Activated CD4-positive, alpha-beta T cell treated with anti-CD3 and anti-CD28 coated beads, Interleukin-2, Interleukin-6, amounts not matched to agents 100 ng/mL and 50 ng/mL, durations not matched to agents 16 hours and 8 hours (primary cell): ENCODE measurements around the gene ZYG11B.
A peak's percentile ranks its signal among the peaks of the same experiment; 100 is the strongest.
"Not testable (repeated sequence)": the region's sequence is repeated elsewhere in the genome, so short reads cannot be mapped to it uniquely, and the experiment has no call there.

Experiments used
- DNase-seq: peaks from one replicate; pipeline ENCODE4 v3.0.0-alpha.2; 2020

The ZYG11B gene

DNA sequence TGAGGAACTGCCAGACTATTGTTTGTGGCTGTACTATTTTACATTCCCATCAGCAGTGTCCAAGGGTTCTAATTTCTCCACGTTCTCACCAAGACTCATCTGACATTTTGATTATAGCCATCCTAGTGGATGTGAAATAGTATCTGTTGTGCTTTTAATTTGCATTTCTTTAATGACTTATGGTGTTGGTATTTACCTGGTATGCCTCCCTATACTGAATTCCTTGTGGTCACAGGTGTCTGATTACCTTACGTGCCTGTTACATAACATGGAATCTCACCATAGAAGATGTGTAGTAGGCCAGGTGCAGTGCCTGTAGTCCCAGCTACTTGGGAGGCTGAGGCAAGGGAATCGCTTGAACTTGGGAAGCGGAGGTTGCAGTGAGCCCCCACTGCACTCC, 129.8 kb downstream of the ZYG11B start:
- no peak for DNase-seq

DNA sequence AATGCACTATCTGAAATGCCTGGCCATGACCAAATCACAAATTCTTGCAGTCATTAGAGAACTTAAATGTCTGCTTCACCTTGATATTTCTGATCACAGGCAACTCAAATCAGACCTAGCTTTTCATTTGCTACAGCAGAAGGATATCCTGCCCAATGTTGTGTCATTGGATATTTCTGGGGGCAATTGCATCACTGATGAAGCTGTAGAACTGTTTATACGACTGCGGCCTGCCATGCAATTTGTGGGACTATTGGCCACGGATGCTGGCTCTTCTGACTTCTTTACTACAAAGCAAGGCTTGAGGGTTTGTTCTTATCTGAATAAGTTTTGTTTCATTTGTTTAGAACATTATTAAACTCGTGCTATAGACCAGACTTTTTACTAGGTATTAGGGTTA, 131.2 kb downstream of the ZYG11B start:
- DNase-seq = no peak

DNA sequence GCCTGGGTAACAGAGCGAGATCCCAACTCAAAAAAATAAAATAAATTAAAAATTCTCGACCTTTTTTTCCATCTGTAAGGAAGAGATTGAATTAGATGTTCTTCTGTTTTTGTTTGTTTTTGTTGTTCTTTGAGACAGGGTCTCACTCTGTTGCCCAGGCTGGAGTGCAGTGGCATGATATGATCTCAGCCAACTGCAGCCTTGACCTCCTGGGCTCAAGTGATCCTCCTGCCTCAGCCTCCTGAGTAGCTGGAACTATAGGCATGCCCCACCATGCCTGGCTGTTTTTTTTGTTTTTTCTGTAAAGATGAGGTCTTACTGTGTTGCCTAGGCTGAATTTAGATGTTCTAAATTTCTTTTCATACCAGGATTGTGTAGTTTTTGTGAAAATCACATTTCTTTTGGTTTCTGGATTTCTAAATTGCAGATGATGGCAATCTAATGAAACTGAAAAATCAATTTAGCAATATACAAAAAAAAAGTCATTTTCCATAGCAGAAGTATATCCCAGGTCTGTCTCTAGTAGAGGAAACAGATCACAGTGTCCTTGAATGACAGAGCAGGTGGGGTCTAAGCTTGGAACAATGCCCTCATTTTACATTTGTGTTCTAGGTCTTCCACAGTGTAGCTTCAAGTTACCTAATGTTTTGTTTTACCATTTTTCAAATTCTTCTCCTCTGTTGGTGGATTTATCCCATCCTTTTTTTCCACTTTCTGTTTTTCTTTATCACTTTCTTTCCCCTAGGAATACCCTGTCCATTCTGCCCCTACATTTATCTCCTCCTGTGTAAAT, 136.6 kb downstream of the ZYG11B start:
- no peak for DNase-seq

DNA sequence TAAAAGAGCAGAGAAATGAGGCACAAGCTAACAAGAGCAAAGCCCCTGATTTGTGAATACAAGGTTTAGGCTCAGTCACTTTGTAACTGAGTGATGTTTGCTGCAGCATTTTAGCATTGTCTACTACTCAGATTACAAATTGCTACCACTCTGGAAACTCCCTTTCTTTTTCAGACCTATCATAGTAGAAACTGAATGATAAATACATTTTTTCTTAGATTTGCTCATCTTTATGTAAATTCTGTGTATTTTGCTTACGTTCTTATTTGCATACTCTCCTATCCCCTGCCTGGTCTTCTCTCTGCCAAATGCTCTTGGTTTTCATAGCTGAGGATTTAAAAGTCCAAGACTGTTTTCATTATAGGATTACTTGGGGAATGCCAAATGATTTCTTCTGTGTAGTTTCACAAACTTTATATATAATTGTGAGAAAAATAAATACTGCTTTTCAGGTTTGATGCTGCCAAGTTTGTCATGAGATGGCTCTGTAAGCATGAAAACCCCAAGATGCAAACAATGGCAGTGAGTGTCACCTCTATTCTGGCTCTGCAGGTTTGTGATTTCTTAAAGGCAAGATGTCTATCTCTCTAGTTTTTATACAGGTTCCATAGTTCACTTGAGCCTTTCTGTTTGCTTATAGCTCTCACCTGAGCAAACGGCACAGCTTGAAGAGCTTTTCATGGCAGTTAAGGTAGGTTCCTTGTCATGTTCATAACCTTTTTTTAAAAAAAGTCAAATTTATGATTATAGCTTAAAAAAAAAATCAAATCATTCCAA, 141.0 kb downstream of the ZYG11B start:
- peak; percentile 57 for DNase-seq

DNA sequence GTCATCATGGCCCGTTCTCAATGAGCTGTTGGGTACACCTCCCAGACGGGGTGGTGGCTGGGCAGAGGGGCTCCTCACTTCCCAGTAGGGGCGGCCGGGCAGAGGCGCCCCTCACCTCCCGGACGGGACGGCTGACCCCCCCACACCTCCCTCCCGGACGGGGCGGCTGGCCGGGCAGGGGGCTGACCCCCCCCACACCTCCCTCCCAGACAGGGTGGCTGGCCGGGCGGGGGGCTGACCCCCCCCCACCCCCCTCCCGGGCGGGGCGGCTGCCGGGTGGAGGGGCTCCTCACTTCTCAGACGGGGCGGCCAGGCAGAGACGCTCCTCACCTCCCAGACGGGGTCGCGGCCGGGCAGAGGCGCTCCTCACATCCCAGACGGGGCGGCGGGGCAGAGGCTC, 143.5 kb downstream of the ZYG11B start:
- DNase-seq = not testable (repeated sequence)

DNA sequence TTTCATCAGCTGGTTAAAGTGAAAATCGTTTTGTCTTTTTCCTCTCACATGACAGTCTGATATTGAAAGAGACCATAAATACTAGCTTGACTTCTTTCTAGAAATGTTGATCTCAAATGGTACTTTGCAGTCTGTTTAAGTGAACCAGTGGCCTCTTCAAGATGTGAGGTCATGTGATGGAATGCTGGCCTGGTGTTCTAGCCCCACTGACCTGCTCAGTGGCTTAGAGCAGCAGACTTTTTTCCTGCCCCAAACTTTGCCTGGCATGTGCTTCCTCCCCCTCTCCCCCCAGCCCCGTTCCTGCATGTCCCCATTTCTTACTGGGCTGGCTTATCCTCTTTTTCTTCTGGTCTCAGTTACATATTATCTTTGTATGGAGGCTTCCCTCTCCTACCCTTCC, 150.6 kb downstream of the ZYG11B start:
- DNase-seq = no peak
